ENCODE measurements around the gene PTGR3.

Gene PTGR3

DNA sequence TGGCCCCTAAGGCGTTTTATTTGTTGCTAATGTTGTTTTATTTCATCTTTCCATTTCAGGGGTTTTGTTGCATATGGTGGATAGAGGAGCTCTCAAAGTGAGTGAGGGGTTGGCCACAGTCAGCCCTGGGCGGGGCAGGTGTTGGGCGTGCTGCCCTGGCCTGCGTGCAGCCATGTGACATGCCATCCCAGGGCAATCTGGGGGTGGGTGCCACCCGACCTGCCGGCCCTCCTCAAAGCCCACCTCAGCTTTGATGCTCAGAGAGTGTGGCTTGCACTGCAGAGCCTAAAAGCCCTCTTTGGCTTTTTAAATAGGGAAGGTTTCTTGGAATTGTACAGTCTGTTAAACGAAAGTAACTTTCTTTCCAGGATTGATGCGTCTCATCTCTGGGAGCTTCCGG is 20.0 kb upstream of the PTGR3 start:
- no peak for DNase-seq (ENCODE audit: low spot score)
- in situ Hi-C loops (cut with MboI; ENCODE audit: low pct_unique_long_range_greater_than_20kb, low sequenced_read_pairs, unreplicated experiment), result no loop called here
- TF ChIP-seq, protein P1, sequence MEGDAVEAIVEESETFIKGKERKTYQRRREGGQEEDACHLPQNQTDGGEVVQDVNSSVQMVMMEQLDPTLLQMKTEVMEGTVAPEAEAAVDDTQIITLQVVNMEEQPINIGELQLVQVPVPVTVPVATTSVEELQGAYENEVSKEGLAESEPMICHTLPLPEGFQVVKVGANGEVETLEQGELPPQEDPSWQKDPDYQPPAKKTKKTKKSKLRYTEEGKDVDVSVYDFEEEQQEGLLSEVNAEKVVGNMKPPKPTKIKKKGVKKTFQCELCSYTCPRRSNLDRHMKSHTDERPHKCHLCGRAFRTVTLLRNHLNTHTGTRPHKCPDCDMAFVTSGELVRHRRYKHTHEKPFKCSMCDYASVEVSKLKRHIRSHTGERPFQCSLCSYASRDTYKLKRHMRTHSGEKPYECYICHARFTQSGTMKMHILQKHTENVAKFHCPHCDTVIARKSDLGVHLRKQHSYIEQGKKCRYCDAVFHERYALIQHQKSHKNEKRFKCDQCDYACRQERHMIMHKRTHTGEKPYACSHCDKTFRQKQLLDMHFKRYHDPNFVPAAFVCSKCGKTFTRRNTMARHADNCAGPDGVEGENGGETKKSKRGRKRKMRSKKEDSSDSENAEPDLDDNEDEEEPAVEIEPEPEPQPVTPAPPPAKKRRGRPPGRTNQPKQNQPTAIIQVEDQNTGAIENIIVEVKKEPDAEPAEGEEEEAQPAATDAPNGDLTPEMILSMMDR (IDR thresholded peaks at IDR 0.05; ENCODE audit: extremely low read depth, insufficient read depth, missing control alignments), result no peak

DNA sequence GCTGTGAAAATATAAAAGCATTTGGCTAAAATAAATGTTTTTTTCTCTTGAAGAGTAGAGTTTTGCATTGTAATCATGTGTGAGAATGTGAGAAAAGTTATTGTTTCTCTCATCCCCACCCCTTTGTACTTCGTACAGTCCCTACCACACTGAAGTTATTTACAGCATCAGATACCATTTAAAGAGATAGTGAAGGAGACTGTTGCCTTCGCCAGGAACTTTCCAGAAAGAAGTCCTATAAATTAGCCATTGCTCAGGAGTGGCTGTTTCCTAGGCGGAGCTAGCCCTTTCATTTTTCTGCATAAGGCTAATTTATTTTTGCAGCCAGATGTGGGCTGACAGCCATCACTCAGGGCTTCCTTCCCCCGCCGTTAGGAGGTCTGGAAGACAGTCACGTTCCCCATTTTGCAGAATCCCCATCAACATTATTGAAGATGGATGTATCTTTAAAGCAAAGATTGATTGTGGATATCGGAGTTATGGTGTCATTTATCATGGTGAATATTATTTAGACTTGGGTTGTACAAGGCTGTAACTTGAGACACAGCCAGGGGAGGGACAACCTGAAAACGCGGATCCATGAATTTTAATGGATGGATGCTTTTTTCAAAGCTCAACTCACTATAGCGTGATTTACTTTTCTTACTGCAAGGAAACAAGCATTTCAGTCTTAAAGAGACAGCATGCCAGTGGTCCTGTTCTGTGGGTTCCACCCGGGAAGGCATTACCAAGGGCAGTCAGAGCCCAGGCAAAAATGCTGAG is 18.8 kb upstream of the PTGR3 start:
- TF ChIP-seq, protein P1 (IDR thresholded peaks at IDR 0.05; ENCODE audit: extremely low read depth, insufficient read depth, missing control alignments), result no peak
- in situ Hi-C loops (cut with MboI; ENCODE audit: low pct_unique_long_range_greater_than_20kb, low sequenced_read_pairs, unreplicated experiment), result no loop called here
- DNase-seq (ENCODE audit: low spot score), result no peak

DNA sequence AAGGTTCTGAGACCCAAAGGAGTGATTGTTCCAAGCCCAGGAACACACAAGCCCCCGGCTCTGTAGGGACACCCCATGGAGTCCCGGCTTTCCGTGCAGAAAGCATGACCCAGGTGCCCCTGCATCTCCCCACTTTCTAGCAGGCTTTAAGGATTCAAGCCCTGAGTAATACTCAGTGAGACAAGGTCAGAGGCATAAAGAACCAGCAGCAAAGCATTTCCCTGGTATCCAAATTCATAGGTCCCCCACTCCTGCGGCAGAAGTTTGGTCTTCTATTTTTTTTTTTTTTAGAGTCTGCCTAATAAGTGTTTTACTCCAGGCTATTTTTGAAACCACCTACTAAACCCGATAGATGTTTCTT is 18.0 kb upstream of the PTGR3 start:
- no peak for DNase-seq (ENCODE audit: low spot score)
- TF ChIP-seq, protein P1 (IDR thresholded peaks at IDR 0.05; ENCODE audit: extremely low read depth, insufficient read depth, missing control alignments), result no peak
- in situ Hi-C loops (cut with MboI; ENCODE audit: low pct_unique_long_range_greater_than_20kb, low sequenced_read_pairs, unreplicated experiment), result no loop called here

DNA sequence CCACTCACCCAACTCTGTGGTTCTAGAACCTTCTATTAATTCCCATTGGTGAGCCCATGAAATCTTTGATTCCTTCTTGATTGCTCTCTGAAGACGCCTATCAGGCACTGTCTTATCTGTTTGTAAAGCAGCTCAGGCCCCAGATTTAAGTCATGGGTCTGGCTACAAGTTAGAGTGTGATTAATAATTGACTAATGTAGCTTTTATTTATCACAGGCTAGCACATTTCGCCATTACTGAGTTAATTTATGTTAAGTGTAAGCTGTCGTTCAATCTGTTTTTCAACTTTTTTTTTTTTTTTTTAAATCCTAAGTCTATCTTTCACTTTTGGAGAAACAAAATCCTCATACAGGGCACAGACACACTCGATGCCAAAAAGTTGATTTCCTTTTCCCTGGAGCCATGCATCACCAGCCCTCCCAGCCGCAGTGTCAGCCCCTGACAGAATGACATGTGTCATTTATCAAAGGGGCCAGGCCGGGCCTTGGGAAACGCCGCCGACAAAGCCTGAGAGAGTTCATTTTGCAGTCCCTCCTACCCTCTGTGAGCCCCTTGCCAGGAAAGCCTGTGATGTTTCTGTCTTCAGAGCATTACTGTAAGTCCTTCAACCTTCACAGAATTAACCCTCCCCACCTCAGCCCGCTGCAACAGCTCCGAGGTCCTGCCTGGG is 17.5 kb upstream of the PTGR3 start:
- no peak for DNase-seq (ENCODE audit: low spot score)
- TF ChIP-seq, protein P1 (IDR thresholded peaks at IDR 0.05; ENCODE audit: extremely low read depth, insufficient read depth, missing control alignments), result no peak

DNA sequence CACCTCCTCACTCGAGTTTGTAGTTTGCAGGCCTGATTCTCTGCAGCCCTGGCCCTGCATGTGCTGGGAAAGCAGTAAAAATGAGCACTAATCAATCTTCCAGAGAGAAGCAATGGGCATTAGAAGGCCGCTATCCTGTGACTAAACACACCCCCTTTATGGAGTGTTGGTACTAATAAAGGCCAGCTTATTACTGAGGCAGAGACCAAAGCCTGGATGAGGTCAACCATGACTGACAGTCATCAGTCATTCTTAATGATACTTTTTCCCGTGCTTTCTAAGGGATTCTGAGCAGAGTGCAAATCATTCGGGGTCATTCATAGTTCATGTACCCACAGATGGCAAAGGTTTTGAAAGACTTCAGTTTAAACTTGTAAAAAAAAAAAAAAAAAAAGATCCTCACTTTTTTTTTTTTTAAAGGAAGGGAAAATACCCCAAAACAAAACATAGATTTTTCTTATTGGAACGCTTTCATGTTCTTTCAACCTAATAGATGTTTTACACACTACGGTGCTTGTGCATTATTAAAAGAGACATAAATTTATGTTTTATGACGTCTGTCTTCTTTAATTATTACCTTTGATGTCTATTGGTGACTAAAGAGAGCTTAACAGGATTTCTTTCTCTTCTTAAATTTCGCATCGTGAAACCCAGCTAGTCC is 14.9 kb upstream of the PTGR3 start:
- no peak for DNase-seq (ENCODE audit: low spot score)
- TF ChIP-seq, protein P1 (IDR thresholded peaks at IDR 0.05; ENCODE audit: extremely low read depth, insufficient read depth, missing control alignments), result no peak
- in situ Hi-C loops (cut with MboI; ENCODE audit: low pct_unique_long_range_greater_than_20kb, low sequenced_read_pairs, unreplicated experiment), result no loop called here

More for the DNA sequence above, 17.5 kb upstream of the PTGR3 start:
- in situ Hi-C loops (cut with MboI; ENCODE audit: low pct_unique_long_range_greater_than_20kb, low sequenced_read_pairs, unreplicated experiment), result no loop called here

DNA sequence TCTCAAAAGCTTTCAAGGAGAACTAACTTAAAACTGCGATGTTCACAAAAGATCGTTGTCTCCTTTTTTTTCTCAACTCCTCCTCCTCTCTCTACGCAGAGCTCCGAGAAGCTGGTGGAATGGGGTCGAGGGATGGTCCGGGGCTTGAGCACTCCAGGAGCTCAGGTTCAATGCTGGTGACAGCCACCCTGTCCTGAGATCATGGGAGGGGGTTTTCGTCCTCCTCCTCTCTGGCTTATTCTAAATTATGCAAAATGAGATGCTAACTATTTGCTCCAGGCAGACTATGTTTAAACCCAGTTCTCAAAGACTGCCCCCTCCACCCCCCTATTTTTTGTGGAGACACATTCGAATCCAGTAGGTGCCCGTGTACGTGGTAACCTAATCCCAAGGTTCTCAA is 13.5 kb upstream of the PTGR3 start:
- in situ Hi-C loops (cut with MboI; ENCODE audit: low pct_unique_long_range_greater_than_20kb, low sequenced_read_pairs, unreplicated experiment), result no loop called here
- TF ChIP-seq, protein P1 (IDR thresholded peaks at IDR 0.05; ENCODE audit: extremely low read depth, insufficient read depth, missing control alignments), result no peak
- DNase-seq (ENCODE audit: low spot score), result no peak
